Endothelial cell (in vitro differentiated cells): ENCODE data around the gene CTPS2. TPM values are rescaled to one million over a fixed set of nuclear protein-coding genes. Genes with fewer than 3 reads are reported as not detected.

Experiments
- DNase-seq: peaks from one replicate; pipeline ENCODE4 v3.0.0; 2021; ENCODE audit warnings: low spot score
- H3K27ac Mint-ChIP-seq: one replicate; pipeline ENCODE4 v1.8.0; 2021; ENCODE audit warnings: mixed read lengths, inconsistent platforms; ENCODE audit not compliant: unreplicated experiment
- H3K27me3 Mint-ChIP-seq: one replicate; pipeline ENCODE4 v1.8.0; 2021; ENCODE audit warnings: mild to moderate bottlenecking, moderate library complexity, mixed read lengths, inconsistent platforms; ENCODE audit not compliant: unreplicated experiment
- H3K36me3 Mint-ChIP-seq: one replicate; pipeline ENCODE4 v1.8.0; 2021; ENCODE audit warnings: mild to moderate bottlenecking, low read depth, mixed read lengths, inconsistent platforms; ENCODE audit not compliant: unreplicated experiment
- H3K4me1 Mint-ChIP-seq: one replicate; pipeline ENCODE4 v1.8.0; 2021; ENCODE audit warnings: mild to moderate bottlenecking, mixed read lengths, inconsistent platforms; ENCODE audit not compliant: unreplicated experiment
- H3K4me3 Mint-ChIP-seq: one replicate; pipeline ENCODE4 v1.8.0; 2021; ENCODE audit warnings: mild to moderate bottlenecking, mixed read lengths, inconsistent platforms; ENCODE audit not compliant: unreplicated experiment
- H3K9me3 Mint-ChIP-seq: one replicate; pipeline ENCODE4 v1.8.0; 2021; ENCODE audit warnings: mixed read lengths, inconsistent platforms; ENCODE audit not compliant: unreplicated experiment
- CTCF ChIP-seq: fragments of 200-600 bp; sonication (generic); IDR thresholded peaks from one replicate; pipeline ENCODE4 v1.5.0; 2021; ENCODE audit warnings: antibody characterized with exemption; ENCODE audit not compliant: unreplicated experiment
- total RNA-seq: library from RNA; stranded (reverse); fragmentation: NEBNext Ultra II Directional; extraction: Animal tissue kit (Norgen Biotek cat#: 25700); gene quantifications from one replicate; pipeline ENCODE4 v1.2.1, GENCODE V29; 2021; ENCODE audit not compliant: unreplicated experiment

CTPS2 gene
- total RNA-seq, 1 donor from 2014 or later, result 29.5 TPM

GRCh38 chrX:16705370-16705769 is 7.1 kb downstream of the CTPS2 start:
- no peak for DNase-seq
- no peaks in the 10 kb centered on the region for H3K27me3 Mint-ChIP-seq
- no peak for TF ChIP-seq CTCF
- H3K27ac Mint-ChIP-seq, result no peak overlapping the region
- H3K36me3 Mint-ChIP-seq, result peaks cover 9% of the 10 kb centered on the region
- H3K4me3 Mint-ChIP-seq, result no peak overlapping the region
- no peaks in the 10 kb centered on the region for H3K9me3 Mint-ChIP-seq
- no peaks in the 10 kb centered on the region for H3K4me1 Mint-ChIP-seq

- no peaks in the 10 kb centered on the region for H3K27me3 Mint-ChIP-seq
- DNase-seq, result no peak
- H3K4me3 Mint-ChIP-seq, result no peak overlapping the region
- peaks cover 12% of the 10 kb centered on the region for H3K36me3 Mint-ChIP-seq
- no peaks in the 10 kb centered on the region for H3K4me1 Mint-ChIP-seq
- no peaks in the 10 kb centered on the region for H3K9me3 Mint-ChIP-seq
- H3K27ac Mint-ChIP-seq, result no peak overlapping the region
- TF ChIP-seq CTCF, result no peak
Measured at GRCh38 chrX:16702700-16703599, 9.5 kb downstream of the CTPS2 start.

- Mint-ChIP-seq H3K27me3 (no peaks in the 10 kb centered on the region), H3K36me3 (peaks cover 13% of the 10 kb centered on the region), H3K4me3 (no peak overlapping the region), H3K9me3 (no peaks in the 10 kb centered on the region), H3K27ac (no peak overlapping the region), H3K4me1 (no peaks in the 10 kb centered on the region)
- no peak for DNase-seq
- TF ChIP-seq CTCF, result no peak
Measured at GRCh38 chrX:16700734-16701133, 11.7 kb downstream of the CTPS2 start.

GRCh38 chrX:16699389-16699788 is 13.1 kb downstream of the CTPS2 start:
- no peak for TF ChIP-seq CTCF
- no peaks in the 10 kb centered on the region for H3K9me3 Mint-ChIP-seq
- H3K4me3 Mint-ChIP-seq, result no peak overlapping the region
- H3K27ac Mint-ChIP-seq, result no peak overlapping the region
- no peaks in the 10 kb centered on the region for H3K27me3 Mint-ChIP-seq
- no peak for DNase-seq
- H3K4me1 Mint-ChIP-seq, result no peaks in the 10 kb centered on the region
- peaks cover 12% of the 10 kb centered on the region for H3K36me3 Mint-ChIP-seq

- no peak for TF ChIP-seq CTCF
- Mint-ChIP-seq H3K4me3 (no peak overlapping the region), H3K4me1 (no peaks in the 10 kb centered on the region), H3K27ac (no peak overlapping the region), H3K9me3 (no peaks in the 10 kb centered on the region), H3K36me3 (peaks cover 4% of the 10 kb centered on the region), H3K27me3 (no peaks in the 10 kb centered on the region)
- DNase-seq, result no peak
Measured at GRCh38 chrX:16696956-16697355, 15.5 kb downstream of the CTPS2 start.
